ENCODE data around the gene MAP3K10. TPM values are rescaled to one million over a fixed set of nuclear protein-coding genes. Genes with fewer than 3 reads are reported as not detected.

MAP3K10 gene
- total RNA-seq, 1 donor from 2014 or later = 21.7 TPM

DNA sequence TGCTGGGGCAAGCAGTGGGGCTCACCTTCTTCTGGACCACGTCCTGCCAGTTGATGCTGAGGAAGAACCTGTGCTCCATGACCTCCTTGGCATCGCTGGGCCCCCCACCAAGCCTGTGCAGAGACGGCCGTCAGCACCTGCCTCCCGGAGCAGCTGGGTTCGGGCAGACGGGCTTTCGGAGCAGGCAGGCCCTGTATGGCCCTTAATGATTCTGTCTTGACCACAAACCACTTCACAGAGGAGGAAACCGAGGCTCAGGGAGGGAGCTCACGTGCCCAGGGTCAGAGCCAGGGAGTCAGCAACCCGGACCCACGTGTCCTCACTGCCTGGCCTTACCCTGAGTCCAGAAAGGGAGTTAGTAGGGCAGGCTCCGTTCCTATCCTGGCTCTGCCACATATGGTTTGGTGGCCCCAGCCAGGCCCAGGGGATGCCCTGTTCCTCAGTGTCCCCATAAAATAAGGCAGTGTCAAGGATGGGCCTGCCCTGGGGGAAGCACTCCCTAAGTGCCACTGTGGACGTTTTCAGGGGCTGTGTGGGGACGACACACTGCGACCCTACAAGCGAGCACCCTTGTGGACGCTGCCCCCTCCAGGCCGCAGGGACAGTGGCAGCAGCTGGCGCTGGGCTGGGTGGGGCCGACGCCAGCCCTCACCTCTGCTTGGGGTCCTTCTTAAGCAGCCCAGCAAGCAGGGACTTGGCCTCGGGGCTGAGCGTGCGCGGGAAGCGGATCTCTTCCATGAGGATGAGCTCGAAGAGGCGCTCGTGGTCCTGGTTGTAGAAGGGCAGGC is 44.2 kb downstream of the MAP3K10 start:
- peaks cover 34% of the 10 kb centered on the region for H3K36me3 Mint-ChIP-seq (ENCODE audit: low read depth)
- DNase-seq (ENCODE audit: low spot score) = no peak
- H3K27ac Mint-ChIP-seq = no peak overlapping the region
- intact Hi-C loops (cut with micrococcal nuclease) = no loop called here
- H3K9me3 Mint-ChIP-seq = no peaks in the 10 kb centered on the region
- no peak overlapping the region for H3K4me3 Mint-ChIP-seq (ENCODE audit: low read depth)
- H3K27me3 Mint-ChIP-seq (ENCODE audit: low read depth) = no peaks in the 10 kb centered on the region
- no peaks in the 10 kb centered on the region for H3K4me1 Mint-ChIP-seq (ENCODE audit: low read depth)

DNA sequence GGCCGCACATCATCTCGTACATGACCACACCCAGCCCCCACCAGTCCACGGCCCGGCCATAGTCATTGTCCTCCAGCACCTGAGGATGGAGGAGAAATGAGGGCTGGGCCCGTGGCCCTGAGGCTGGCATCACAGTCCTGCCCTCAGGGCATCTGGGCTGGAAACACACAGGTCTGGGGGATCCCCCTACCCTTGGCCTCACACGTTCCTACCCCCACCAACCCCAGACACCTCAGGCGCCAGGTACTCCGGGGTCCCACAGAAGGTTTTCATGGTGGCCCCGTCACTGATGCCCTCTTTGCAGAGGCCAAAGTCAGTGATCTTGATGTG is 44.8 kb downstream of the MAP3K10 start:
- intact Hi-C loops (cut with micrococcal nuclease) = no loop called here
- Mint-ChIP-seq H3K9me3 (no peaks in the 10 kb centered on the region), H3K4me1 (ENCODE audit: low read depth) (no peaks in the 10 kb centered on the region), H3K27ac (no peak overlapping the region), H3K36me3 (ENCODE audit: low read depth) (peaks cover 34% of the 10 kb centered on the region), H3K27me3 (ENCODE audit: low read depth) (no peaks in the 10 kb centered on the region), H3K4me3 (ENCODE audit: low read depth) (no peak overlapping the region)
- DNase-seq (ENCODE audit: low spot score) = no peak

- Mint-ChIP-seq H3K27ac (no peak overlapping the region), H3K4me1 (ENCODE audit: low read depth) (no peaks in the 10 kb centered on the region), H3K36me3 (ENCODE audit: low read depth) (peaks cover 34% of the 10 kb centered on the region), H3K9me3 (no peaks in the 10 kb centered on the region), H3K4me3 (ENCODE audit: low read depth) (no peak overlapping the region), H3K27me3 (ENCODE audit: low read depth) (no peaks in the 10 kb centered on the region)
- no peak for DNase-seq (ENCODE audit: low spot score)
- intact Hi-C loops (cut with micrococcal nuclease) = no loop called here
These were observed 45.1 kb downstream of the MAP3K10 start for GRCh38 chr19:40236366-40236765.

DNA sequence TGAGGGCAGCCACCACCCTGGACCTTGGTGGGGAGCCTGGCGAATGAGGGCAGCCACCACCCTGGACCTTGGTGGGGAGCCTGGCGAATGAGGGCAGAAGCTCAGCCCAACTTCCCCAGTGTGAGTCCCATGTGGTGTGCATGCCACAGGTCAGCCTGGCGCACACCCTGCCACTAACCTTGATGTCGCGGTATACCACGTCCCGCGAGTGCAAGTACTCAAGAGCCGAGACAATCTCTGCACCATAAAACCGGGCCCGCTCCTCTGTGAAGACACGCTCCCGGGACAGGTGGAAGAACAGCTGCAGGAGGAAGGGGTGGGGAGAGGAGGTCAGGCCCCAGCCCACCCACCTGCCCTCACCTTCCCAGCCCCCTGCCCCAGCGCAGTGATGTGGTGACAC is 46.6 kb downstream of the MAP3K10 start:
- H3K27me3 Mint-ChIP-seq (ENCODE audit: low read depth) = no peaks in the 10 kb centered on the region
- H3K4me1 Mint-ChIP-seq (ENCODE audit: low read depth) = no peaks in the 10 kb centered on the region
- no peak for DNase-seq (ENCODE audit: low spot score)
- no peak overlapping the region for H3K4me3 Mint-ChIP-seq (ENCODE audit: low read depth)
- H3K36me3 Mint-ChIP-seq (ENCODE audit: low read depth) = peaks cover 39% of the 10 kb centered on the region
- intact Hi-C loops (cut with micrococcal nuclease) = no loop called here
- H3K27ac Mint-ChIP-seq = no peak overlapping the region
- no peaks in the 10 kb centered on the region for H3K9me3 Mint-ChIP-seq

DNA sequence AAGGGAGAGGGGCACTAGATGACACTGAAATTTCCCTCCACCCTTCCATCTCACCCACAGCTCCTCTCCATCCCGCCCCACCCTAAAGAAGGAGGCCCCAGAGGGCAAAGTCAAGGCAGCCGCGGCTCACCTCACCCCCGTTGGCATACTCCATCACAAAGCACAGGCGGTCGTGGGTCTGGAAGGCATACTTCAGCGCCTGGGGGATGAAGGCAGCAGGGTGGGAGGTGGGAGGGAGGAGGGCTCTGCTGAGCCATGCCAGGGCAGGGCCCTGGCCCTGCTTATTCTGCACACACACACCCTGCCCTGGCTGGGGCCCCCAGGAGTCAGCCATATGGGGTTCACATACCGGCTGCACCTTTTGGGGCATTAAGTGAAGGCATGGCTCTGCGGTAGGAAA is 47.5 kb downstream of the MAP3K10 start:
- Mint-ChIP-seq H3K4me1 (ENCODE audit: low read depth) (no peaks in the 10 kb centered on the region), H3K27ac (no peak overlapping the region), H3K27me3 (ENCODE audit: low read depth) (no peaks in the 10 kb centered on the region), H3K36me3 (ENCODE audit: low read depth) (peaks cover 39% of the 10 kb centered on the region), H3K9me3 (no peaks in the 10 kb centered on the region), H3K4me3 (ENCODE audit: low read depth) (no peak overlapping the region)
- no peak for DNase-seq (ENCODE audit: low spot score)
- intact Hi-C loops (cut with micrococcal nuclease) = no loop called here

- Mint-ChIP-seq H3K9me3 (no peaks in the 10 kb centered on the region), H3K27ac (no peak overlapping the region), H3K27me3 (ENCODE audit: low read depth) (no peaks in the 10 kb centered on the region), H3K4me3 (ENCODE audit: low read depth) (no peak overlapping the region), H3K36me3 (ENCODE audit: low read depth) (peaks cover 34% of the 10 kb centered on the region), H3K4me1 (ENCODE audit: low read depth) (no peaks in the 10 kb centered on the region)
- intact Hi-C loops (cut with micrococcal nuclease) = no loop called here
- no peak for DNase-seq (ENCODE audit: low spot score)
These were observed 48.4 kb downstream of the MAP3K10 start for GRCh38 chr19:40239415-40240226.

DNA sequence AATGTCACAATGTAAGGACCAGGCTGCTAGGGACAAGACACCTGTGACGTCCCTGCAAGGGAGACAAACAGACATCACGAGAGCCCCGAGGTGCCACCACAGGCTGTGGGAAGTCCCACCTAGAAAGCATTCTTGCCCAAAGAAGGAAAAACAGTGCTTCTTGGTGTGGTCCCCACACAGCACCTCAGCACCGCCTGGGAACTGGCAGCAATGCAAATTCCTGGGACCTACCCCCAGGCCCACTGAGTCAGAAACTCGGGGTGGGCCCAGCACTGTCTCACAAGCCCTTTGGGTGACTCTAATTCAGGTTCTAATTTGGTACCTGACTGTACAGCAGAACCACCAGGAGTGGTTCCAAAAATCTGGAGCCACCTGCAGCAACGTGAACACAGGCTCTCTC is 49.1 kb downstream of the MAP3K10 start:
- peaks cover 34% of the 10 kb centered on the region for H3K36me3 Mint-ChIP-seq (ENCODE audit: low read depth)
- no peaks in the 10 kb centered on the region for H3K9me3 Mint-ChIP-seq

DNA sequence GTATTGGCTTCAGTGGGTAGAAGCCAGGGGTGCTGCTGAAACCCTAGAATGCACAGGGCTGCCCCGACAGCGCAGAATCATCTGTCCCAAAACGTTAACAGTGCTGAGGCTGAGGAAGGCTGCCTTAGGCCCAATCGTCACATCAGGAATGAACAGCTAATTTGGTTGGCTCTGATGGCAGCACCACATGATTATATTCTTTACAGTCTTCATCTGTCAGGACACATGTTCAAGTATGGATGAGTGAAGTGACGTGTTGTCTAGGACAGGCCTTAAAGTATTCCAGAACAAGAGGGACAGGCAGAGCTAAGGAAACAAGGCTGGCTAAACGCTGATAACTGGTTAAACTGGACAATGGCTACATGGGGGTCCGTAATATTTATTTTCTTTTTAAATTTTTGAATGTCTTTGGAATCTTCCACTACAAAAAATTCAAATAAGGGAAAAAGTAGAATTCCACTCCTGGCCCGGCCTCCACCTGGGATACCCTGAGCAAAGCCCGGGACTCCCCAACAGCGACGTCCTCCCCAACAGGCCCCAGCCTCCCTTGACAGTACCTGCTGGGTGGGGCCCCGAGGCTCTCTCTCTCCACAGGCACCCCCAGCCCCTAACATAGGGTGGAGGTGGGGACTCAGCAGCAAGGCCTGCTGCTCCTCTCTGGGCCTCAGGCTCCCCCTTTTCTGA is 50.0 kb downstream of the MAP3K10 start:
- no peaks in the 10 kb centered on the region for H3K27me3 Mint-ChIP-seq (ENCODE audit: low read depth)
- no peak overlapping the region for H3K4me3 Mint-ChIP-seq (ENCODE audit: low read depth)

More for the DNA sequence above, 49.1 kb downstream of the MAP3K10 start:
- no peak overlapping the region for H3K27ac Mint-ChIP-seq
- no peak overlapping the region for H3K4me3 Mint-ChIP-seq (ENCODE audit: low read depth)
- intact Hi-C loops (cut with micrococcal nuclease) = no loop called here
- H3K4me1 Mint-ChIP-seq (ENCODE audit: low read depth) = no peaks in the 10 kb centered on the region
- DNase-seq (ENCODE audit: low spot score) = no peak
- no peaks in the 10 kb centered on the region for H3K27me3 Mint-ChIP-seq (ENCODE audit: low read depth)

GRCh38 chr19:40241809-40242384 is 50.7 kb downstream of the MAP3K10 start:
- H3K27ac Mint-ChIP-seq = no peak overlapping the region
- no peaks in the 10 kb centered on the region for H3K27me3 Mint-ChIP-seq (ENCODE audit: low read depth)
- intact Hi-C loops (cut with micrococcal nuclease) = no loop called here
- H3K36me3 Mint-ChIP-seq (ENCODE audit: low read depth) = peaks cover 29% of the 10 kb centered on the region
- H3K4me3 Mint-ChIP-seq (ENCODE audit: low read depth) = no peak overlapping the region
- no peaks in the 10 kb centered on the region for H3K9me3 Mint-ChIP-seq
- DNase-seq (ENCODE audit: low spot score) = no peak
- no peaks in the 10 kb centered on the region for H3K4me1 Mint-ChIP-seq (ENCODE audit: low read depth)

More for the DNA sequence above, 50.0 kb downstream of the MAP3K10 start:
- H3K27ac Mint-ChIP-seq = no peak overlapping the region
- peaks cover 34% of the 10 kb centered on the region for H3K36me3 Mint-ChIP-seq (ENCODE audit: low read depth)
- no peaks in the 10 kb centered on the region for H3K9me3 Mint-ChIP-seq
- DNase-seq (ENCODE audit: low spot score) = no peak
- intact Hi-C loops (cut with micrococcal nuclease) = no loop called here
- no peaks in the 10 kb centered on the region for H3K4me1 Mint-ChIP-seq (ENCODE audit: low read depth)

DNA sequence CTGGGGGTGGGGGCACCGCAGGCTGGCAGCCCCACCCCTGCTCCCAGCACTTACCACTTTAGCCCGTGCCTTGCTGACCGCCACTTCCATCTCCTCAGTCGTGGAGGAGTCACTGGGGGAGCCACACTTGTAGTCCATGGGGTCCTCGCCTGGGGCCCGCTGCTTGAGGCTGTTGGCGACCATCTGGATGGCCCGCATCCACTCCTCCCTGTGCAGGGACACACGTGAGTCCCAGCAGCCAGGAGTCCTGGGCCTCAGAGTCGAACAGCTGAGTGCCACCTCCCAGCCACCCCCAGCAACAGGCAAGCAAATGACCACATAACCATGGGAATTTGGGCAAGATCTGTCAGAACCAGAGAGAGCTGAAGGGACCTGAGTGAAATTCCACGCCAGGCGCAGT is 51.3 kb downstream of the MAP3K10 start:
- intact Hi-C loops (cut with micrococcal nuclease) = no loop called here
- H3K4me3 Mint-ChIP-seq (ENCODE audit: low read depth) = no peak overlapping the region
- H3K27ac Mint-ChIP-seq = no peak overlapping the region

DNA sequence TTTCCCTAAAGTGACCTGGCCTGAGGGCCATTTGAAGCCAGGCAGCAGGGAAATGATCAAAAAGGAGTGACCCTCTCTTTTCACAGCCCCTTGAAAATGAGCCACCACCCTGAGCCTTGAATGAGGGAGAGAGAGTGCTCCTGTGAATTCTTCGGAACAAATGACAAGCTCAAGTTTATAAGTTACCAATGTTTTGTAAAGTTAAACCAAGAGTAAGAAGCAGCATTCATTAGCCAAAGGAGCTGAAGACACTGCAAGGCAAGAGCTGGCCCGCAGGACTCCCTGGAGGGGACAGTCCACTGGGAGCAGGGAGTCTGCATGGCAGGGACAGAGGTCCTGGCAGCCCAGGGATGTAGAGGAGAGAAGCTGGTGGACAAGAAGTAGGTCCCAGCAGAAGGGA is 52.0 kb downstream of the MAP3K10 start:
- Mint-ChIP-seq H3K9me3 (no peaks in the 10 kb centered on the region), H3K27me3 (ENCODE audit: low read depth) (no peaks in the 10 kb centered on the region), H3K4me1 (ENCODE audit: low read depth) (no peaks in the 10 kb centered on the region), H3K4me3 (ENCODE audit: low read depth) (no peak overlapping the region), H3K27ac (no peak overlapping the region), H3K36me3 (ENCODE audit: low read depth) (peaks cover 23% of the 10 kb centered on the region)
- no peak for DNase-seq (ENCODE audit: low spot score)
- intact Hi-C loops (cut with micrococcal nuclease) = no loop called here

More for the DNA sequence above, 51.3 kb downstream of the MAP3K10 start:
- Mint-ChIP-seq H3K27me3 (ENCODE audit: low read depth) (no peaks in the 10 kb centered on the region), H3K9me3 (no peaks in the 10 kb centered on the region), H3K36me3 (ENCODE audit: low read depth) (peaks cover 27% of the 10 kb centered on the region), H3K4me1 (ENCODE audit: low read depth) (no peaks in the 10 kb centered on the region)
- DNase-seq (ENCODE audit: low spot score) = no peak

DNA sequence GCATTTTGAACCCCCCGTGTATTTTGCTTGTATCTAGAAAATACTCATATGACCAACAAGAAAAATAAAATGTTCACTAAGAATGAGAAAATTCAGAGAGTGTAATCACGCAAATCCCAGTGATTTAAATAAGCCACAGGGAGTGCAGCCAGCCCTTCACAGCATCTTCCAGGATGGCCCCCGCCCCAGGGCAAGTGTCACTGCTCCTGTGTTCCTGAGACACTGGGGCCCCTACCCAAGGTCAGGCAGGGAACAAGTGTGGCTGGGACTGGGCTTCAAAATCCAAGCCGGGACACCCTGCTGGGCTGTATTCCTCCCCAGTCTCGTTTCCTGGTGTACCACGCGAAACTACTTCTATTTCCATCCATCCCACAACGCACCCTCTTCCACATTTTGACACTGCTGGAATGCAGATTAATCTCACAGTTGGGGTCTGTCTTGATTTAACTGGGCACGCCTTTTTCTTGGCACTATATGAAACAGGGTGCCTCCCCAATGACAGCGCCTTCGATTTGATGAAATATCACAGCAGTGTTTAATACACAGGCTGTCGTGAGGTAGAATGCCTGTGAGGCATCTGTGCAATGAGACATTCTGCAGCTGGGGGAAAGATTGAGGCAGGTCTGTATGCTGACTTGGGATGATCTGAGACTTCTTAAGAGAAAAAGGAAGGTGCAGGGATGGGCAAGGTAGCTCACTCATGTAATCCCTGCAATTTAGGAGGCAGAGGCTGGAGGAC is 53.5 kb downstream of the MAP3K10 start:
- no peak overlapping the region for H3K4me3 Mint-ChIP-seq (ENCODE audit: low read depth)
- no peaks in the 10 kb centered on the region for H3K4me1 Mint-ChIP-seq (ENCODE audit: low read depth)
- H3K27ac Mint-ChIP-seq = no peak overlapping the region
- intact Hi-C loops (cut with micrococcal nuclease) = no loop called here
- DNase-seq (ENCODE audit: low spot score) = no peak
- no peaks in the 10 kb centered on the region for H3K27me3 Mint-ChIP-seq (ENCODE audit: low read depth)
- H3K9me3 Mint-ChIP-seq = no peaks in the 10 kb centered on the region
- peaks cover 12% of the 10 kb centered on the region for H3K36me3 Mint-ChIP-seq (ENCODE audit: low read depth)

Data from activated T-helper 2 cell treated with anti-CD3 and anti-CD28 coated beads, Interferon-gamma antibody, Interleukin-2, Interleukin-4, amounts not matched to agents 10 μg/mL and 5 μg/mL and 100 μg/mL, durations not matched to agents 14 hours and 24 hours and 36 hours (primary cell).